Breast epithelium (tissue), 3 donors: ENCODE results near the gene VWC2L.

Experiments used
- CTCF ChIP-seq, 3 donors: fragments of 450-650 bp; IDR thresholded peaks; one replicate each; pipeline ENCODE4 v1.5.1; 2016 to 2017; ENCODE audit warnings: antibody characterized with exemption in 3 of 3, mild to moderate bottlenecking in 3 of 3, moderate library complexity in 3 of 3
- POLR2AphosphoS5 ChIP-seq, 3 donors: sonication (generic); formaldehyde crosslinking; IDR thresholded peaks; one replicate each; pipeline ENCODE4 v1.6.1; 2017; ENCODE audit warnings: antibody characterized with exemption in 3 of 3

GRCh38 chr2:214628091-214628490 lies 217.2 kb downstream of the VWC2L start:
- TF ChIP-seq POLR2AphosphoS5 (IDR thresholded peaks at IDR 0.05) (no peak), CTCF (IDR thresholded peaks at IDR 0.05) (no peak)
